CD4-positive, alpha-beta T cell treated with Interleukin-1 beta for 1 hour (primary cell): ENCODE data around the gene FGFRL1.

Source experiments
- DNase-seq, 2 donors: peaks; one replicate each; pipeline ENCODE4 v3.0.0-alpha.2; 2020 to 2022

The FGFRL1 gene

DNA sequence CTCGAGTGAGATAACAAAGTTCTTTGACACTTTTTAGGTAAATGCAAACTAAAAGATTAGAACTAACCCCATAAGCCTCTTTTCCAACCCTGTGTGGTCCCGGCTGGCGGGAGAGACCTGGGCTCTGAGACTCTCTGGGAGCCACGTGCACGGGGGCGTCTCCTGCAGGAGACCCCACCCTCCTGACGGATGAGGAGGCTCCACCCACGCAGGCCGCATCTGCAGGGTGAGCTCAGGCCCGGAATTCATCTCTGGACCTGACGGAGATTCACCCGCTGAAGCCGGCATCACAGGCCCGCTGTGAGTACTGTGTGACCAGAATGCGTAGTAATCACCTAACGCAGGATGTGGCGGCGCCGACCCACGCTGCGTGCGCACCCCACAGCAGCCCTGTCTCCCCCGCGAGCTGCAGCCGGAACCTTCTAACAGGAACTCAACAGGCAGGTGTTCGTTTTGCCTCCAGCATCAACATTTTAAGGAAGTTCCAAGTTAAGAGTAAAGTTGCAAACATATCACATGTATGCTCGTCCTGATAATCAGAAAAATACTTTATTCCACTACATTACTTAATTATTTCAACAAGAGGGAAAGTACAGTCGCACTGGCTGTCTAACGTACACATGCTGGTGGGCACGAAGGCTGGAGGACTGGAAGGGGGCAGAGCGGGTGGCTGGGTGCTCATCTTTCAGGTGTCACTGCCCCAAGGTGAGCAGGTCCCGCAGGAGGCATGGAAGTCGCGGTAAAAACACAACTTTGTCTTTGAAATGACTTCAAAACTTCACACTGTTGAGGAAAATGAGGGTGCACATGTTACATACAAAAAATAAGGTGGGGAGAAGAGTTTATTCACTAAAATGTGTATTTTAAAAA lies 44.5 kb downstream of the FGFRL1 start:
- peak; percentile 86 to 90 for DNase-seq

DNA sequence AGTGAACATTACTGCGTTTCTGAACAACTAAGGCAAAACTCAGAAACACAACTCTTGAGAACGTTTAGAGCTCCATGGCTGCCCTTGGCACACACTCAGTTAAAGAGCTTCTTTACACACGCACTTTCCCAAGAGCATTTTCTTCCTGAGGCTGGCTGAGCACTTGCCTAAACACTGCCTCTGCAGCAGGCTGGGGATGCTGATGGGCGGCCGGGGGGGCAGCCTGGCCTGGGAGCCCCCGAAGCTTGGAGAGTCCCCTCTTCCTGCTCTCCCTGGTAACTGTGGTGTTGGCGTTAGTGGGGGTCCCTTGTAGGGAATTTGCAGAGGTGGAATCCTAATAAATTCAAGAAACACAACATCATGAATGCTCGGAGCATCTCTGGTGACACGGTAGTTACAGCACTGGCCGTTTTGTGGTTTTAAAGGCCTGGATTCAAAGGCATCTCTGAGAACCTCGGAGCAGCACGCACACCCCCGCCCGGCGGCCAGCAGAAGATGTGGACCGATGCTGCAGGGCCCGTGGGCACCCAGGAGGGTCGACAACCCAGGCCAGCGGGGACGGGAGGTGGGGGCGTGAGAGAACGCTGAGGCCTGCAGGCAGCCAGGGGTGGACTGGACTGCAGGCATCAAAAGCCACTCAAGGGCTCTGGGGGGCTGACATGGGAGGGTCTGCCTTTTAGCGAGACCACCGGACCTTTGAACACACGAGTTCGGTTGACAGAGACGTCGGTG lies 45.4 kb downstream of the FGFRL1 start:
- DNase-seq = no peak

DNA sequence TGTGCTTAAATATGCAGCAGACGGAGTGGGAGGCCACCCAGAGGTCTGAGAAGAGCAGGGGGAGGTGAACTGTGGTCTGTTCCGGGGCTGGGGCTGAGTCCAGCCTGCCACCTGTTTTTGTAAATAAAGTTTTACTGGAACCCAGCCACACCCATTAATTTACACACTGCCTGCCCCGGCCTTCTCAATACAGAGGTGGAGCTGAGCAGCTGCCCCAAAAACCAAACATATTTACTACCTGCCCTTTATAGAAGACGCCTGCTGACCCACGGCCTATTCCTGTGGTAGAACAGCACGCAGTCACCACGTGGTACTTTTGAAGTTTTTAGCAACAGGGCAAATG lies 45.9 kb downstream of the FGFRL1 start:
- no peak for DNase-seq

- DNase-seq = no peak
Measured at GRCh38 chr4:1058198-1058996, 47.0 kb downstream of the FGFRL1 start.

DNA sequence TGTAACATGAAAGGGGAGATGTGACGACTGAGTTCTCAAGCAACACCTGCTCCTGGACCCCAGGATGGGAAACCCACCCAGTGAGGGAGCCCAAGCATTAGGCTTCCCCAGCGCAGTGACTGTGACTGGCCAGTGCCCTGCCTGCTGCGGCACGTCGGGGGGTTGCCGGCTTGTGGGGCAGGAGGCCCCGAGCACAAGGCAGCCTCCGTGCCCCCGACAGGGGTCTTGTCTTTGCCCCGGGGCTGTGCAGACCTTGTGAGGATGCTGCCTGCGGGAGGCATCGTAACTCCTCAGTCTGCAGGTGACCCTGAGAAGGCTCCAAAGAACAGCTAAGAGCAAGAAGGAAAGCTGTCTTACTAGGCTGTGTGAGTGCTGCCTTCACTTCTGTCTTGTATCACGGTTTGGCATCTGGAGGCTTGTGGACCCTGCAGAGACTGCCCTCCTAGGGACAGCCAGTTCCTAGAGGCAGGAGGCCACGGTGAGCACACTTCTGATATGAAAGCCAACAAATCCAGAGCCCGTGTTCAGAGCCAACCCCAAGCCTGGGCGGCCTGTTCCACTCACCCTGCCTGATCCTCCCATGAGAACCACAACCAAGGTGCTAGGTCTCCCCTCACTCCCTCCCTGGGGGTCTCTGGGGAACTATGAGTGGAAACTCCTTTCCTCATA lies 47.7 kb downstream of the FGFRL1 start:
- no peak for DNase-seq

DNA sequence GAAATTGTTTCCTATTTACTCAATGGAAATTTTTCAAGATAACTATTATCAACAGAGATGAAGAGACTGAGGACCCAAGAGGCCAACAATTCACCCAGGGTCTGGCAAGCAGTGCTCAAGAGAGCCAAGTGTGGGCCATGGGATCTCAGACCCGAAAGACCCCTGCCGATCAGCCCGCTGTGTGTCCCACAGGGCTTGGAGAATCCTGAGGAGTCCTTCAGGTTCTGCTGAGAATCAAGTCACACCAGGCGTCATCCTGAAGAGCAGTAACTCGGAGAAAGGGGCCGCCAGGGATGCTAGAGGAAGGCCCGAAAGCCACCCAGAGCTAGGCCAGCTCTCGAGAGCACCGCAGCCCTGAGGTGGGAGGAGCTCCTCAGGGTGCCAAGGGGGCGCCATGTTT lies 48.7 kb downstream of the FGFRL1 start:
- no peak for DNase-seq

DNA sequence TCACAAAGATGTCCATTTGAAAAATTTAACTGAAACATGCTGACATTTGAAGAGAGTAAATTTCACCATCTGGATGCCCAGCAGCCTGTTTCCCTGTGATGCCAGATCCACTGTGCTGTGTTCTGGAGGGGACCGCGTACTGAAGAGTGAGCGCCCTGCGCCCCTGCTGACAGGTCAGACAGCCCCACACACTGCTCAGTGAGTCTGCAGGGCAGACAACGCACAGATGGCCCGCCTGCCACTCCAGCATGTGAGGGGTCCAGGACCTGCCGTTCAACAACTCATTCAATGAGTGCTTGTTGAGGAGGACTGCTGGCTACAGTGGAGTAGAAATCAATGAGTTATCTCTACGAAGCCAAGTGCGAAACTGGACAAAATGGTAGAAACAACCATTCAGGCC lies 49.2 kb downstream of the FGFRL1 start:
- no peak for DNase-seq

DNA sequence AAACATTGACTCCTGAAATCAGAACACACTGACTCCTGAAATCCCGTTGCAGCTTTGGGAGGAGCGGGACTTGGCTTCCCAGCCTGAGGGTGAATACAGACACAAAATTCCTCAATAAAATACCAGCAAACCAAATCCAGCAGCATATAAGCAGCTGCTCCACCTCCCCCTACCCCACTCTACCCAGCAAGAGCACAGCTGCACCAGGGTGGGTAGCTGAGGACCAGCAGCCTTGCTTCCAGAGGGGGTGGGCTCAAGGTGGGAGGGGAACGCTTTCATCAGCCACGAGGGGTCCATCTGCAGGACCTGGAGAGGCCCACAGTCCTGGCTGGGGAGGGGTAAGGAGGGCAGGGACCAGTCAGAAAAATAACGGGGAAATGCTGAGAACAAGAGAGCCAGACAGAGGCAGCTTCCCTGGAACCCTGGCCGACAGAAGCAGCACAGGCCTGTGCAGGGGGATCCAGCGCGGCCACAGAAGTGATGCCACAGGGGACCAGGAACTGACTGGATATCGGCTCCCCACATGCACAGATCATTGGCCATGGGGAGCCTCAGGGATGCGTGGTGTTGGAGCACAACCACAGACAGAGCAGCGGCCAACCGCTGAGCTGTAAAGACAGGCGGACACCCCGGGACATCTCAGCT lies 49.8 kb downstream of the FGFRL1 start:
- DNase-seq = no peak

- DNase-seq = no peak
Measured at GRCh38 chr4:1061760-1062159, 50.3 kb downstream of the FGFRL1 start.

GRCh38 chr4:1062419-1062818 lies 51.0 kb downstream of the FGFRL1 start:
- no peak for DNase-seq

GRCh38 chr4:1065732-1066131 lies 54.3 kb downstream of the FGFRL1 start:
- no peak for DNase-seq

GRCh38 chr4:1069394-1069793 lies 58.0 kb downstream of the FGFRL1 start:
- DNase-seq = no peak

DNA sequence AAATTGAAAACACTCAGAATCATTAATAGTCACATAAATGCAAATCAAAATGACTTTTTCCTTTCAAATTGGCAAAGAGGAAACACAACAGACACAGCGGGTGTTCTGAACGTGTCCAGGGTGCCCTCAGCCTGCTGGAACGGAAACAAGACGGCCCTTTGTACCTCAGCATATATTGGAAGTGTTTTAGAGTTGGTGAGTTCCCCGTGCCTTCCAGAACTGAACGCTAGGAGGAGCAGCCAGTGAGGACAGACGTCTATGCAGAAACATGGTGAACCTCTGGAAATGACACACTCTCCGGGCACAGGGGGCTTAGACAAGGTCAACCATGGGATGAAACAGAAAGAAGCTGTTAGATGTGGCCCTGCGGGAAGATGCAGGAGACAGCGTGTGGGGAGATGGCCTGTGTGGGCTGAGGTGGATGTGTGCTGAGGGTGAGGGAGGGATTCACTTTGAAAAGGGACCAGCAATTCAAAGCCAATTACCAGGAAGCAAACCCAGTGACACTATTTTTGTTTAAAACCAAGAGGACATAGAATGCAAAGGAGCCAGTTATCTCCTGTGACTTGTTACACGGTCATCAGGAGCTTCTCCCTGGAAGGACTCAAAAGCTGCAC lies 61.5 kb downstream of the FGFRL1 start:
- peak; percentile 48 to 57 for DNase-seq

GRCh38 chr4:1074077-1074476 lies 62.7 kb downstream of the FGFRL1 start:
- no peak for DNase-seq

GRCh38 chr4:1075225-1075624 lies 63.8 kb downstream of the FGFRL1 start:
- DNase-seq = no peak

DNA sequence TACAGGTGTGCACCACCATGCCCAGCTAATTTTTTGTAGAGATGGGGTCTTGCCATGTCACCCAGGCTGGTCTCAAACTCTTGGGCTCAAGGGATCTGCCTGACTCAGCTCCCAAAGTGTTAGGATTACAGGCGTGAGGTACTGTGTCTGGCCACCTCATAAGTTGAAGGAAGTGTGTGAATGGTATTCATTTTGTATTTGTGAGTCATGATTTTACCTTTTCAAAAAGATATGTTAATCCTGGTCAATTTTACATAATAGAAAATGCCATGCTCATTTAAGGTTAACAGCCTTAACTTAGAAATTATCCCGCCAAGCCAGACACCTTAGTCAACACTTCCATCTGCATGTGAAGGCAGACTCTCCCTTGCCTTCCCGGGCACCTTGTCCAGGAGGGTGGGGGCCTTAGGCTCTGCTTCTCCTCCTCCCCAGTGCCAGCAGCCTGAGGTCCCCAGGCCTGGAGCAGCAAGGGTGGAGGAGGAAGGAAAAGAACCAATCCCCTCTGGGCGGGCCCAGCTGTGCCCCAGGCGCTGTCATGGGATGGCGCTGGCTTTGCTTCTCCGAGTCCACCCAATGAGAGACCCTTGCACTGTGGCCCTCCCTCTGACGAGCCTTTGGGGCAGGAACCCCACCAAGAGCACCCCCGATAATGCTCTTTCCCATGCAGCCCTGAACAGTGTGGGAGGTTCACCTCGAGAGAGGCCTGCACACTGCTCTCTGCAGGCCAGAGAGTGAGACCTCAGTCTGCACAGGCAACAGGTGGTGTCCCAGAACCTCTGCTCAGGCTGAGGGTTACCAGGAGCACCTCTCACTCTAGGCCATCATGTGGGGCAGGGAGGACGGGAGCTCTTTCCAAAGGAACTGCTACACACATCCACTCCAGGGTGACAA lies 64.6 kb downstream of the FGFRL1 start:
- DNase-seq = no peak
